Measurements from ENCODE around the gene BIRC3. TPM values are rescaled to one million over a fixed set of nuclear protein-coding genes. Genes with fewer than 3 reads are reported as not detected.

Gene BIRC3
- total RNA-seq, 1 experiment from 2014 or later = 4.7 TPM

DNA sequence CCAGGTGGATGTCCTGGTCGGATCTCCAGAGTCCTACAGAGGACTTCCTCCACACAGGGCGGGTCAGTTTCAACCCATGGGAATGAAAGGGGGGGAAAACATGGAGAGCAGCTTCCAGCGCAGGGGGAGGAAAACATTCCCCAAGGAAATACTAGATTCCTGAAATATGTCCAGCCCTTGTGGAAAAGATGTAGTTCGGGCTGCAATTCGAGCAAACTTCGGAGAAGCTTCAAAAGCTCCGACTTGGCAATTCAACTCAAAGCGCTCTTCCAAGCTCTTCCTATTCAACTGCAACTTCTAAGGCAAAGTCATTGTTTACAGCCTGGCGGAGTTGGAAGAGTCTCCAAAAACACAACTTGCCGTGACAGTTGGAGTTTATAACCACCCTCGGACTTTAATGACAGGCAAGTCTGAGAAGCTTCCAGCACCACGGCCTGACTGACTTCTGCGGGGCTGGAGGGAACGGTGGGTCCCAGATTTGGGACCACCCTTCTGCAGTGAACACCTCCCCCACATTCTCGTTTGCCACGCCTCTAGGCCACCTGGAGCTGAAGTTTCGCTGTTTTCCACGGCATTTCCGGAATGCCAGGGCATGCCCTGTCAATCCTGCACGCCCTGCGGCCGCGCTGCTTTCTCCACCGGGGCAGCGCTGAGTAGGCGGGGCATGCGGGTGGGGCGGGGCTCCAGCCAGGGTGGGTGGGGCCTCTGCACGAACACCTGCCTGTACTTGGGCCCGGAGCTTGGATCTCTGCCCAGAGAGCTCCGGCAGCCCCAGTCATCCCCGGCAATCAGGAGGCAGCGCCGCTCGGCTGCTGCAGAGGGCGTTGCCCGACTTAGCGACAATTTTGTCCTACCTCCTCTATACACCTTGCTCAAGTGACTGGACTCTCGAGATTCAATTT, 49.0 kb upstream of the BIRC3 start (continued):
- TF ChIP-seq, protein P1, sequence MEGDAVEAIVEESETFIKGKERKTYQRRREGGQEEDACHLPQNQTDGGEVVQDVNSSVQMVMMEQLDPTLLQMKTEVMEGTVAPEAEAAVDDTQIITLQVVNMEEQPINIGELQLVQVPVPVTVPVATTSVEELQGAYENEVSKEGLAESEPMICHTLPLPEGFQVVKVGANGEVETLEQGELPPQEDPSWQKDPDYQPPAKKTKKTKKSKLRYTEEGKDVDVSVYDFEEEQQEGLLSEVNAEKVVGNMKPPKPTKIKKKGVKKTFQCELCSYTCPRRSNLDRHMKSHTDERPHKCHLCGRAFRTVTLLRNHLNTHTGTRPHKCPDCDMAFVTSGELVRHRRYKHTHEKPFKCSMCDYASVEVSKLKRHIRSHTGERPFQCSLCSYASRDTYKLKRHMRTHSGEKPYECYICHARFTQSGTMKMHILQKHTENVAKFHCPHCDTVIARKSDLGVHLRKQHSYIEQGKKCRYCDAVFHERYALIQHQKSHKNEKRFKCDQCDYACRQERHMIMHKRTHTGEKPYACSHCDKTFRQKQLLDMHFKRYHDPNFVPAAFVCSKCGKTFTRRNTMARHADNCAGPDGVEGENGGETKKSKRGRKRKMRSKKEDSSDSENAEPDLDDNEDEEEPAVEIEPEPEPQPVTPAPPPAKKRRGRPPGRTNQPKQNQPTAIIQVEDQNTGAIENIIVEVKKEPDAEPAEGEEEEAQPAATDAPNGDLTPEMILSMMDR (IDR thresholded peaks at IDR 0.05 in 2 of 3, conservative IDR thresholded peaks at IDR 0.05 in 1 of 3; ENCODE audit: borderline replicate concordance in 1 of 3, insufficient read depth in 1 of 3, low read depth in 2 of 3, low read length in 2 of 3) = peak; percentile 52 to 61 (median 53)
- TF ChIP-seq ZNF274 (IDR thresholded peaks at IDR 0.05; ENCODE audit: low read depth, low read length) = no peak

DNA sequence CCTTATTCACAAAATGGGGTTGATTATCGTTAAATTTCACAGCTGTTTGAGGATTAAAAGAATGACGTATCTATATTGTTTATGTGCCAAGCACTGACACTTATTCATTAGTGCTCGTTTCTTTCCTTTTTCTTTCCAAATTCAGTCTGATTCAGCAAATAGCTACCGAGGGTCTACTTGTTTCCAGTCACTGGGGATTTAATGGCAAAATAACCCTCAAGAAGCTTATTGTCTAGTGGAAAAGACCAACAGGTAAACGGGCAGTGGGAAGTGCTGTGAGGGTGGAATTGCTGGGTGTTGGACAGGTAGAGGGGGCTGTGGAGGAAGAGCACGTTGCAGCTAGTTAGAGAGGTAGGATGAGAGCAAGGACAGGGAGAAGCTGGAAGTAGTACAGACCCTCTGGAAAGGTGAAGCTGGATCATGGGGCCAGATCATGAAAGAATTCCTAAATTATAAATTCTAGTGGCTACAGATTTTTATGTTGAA, 48.3 kb upstream of the BIRC3 start:
- ATAC-seq (peak; percentile 55), DNase-seq (ENCODE audit: low read depth, low spot score) (no peak)
- no TSS peak for BruUV-seq (replicated peaks)
- Histone ChIP-seq H3K4me2 (ENCODE audit: low read length) (peak overlapping the region; percentile 78), H4K20me1 (ENCODE audit: insufficient read depth) (no peaks in the 10 kb centered on the region), H3K9me2 (ENCODE audit: insufficient read depth) (no peaks in the 10 kb centered on the region), H3K79me2 (ENCODE audit: insufficient read depth, low read length) (no peaks in the 10 kb centered on the region), H3K4me3 (replicated peaks in 1 of 2; ENCODE audit: low read depth in 1 of 2, low read length in 2 of 2) (peak overlapping the region; percentile 29 to 55), H3K27ac (ENCODE audit: low read depth, low read length) (no peak overlapping the region), H3K27me3 (ENCODE audit: insufficient read depth, low read length) (no peaks in the 10 kb centered on the region), H2AFZ (ENCODE audit: low read depth, low read length, poor library complexity, severe bottlenecking) (peak overlapping the region; percentile 74), H3K36me3 (ENCODE audit: control insufficient read depth in 1 of 2, insufficient read depth in 2 of 2, low read length in 2 of 2) (no peaks in the 10 kb centered on the region), H3K9ac (ENCODE audit: low read length) (peak overlapping the region; percentile 30; the same call in 1 of the 2 replicates), H3K4me1 (ENCODE audit: control insufficient read depth in 1 of 2, insufficient read depth in 2 of 2, low read length in 2 of 2) (peaks cover 17 to 34% of the 10 kb centered on the region in 2 experiments), H3K9me3 (ENCODE audit: control insufficient read depth in 1 of 2, insufficient read depth in 1 of 2, low read depth in 1 of 2, low read length in 2 of 2) (no peaks in the 10 kb centered on the region)
- intact Hi-C loops (cut with micrococcal nuclease) = loop anchor here (5.0 kb wide), 2 partner anchors 157 to 257 kb away; partner anchors contain the start of gene YAP1
- TF ChIP-seq SIN3A (IDR thresholded peaks at IDR 0.05; ENCODE audit: low read depth) (no peak), SP1 (IDR thresholded peaks at IDR 0.05; ENCODE audit: low read depth) (peak; percentile 1; the same call in 1 of the 2 replicates)
- TF ChIP-seq, protein P1 (IDR thresholded peaks at IDR 0.05 in 2 of 3, conservative IDR thresholded peaks at IDR 0.05 in 1 of 3; ENCODE audit: borderline replicate concordance in 1 of 3, insufficient read depth in 1 of 3, low read depth in 2 of 3, low read length in 2 of 3) = peak in 1 of 3 experiments; percentile 4; a peak in 2 of 6 replicates
- ChIA-PET RAD21 (ENCODE audit: low non-redundant PET in 1 of 2, low total read pairs in 2 of 2, uncharacterized antibody in 2 of 2, unreplicated experiment in 2 of 2) (no interaction called here), POLR2A (interaction anchor here (1.8 kb wide), 1 partner anchor 12 kb away, joined by 6 read pairs; no protein-coding TSS in a partner anchor), CTCF (interaction anchor here (0.5 to 2.8 kb wide), 16 partner anchors 9 to 397 kb away, joined by 3 to 23 read pairs (median 4); no protein-coding TSS in a partner anchor)
